Measurements from ENCODE around the gene GPR65. TPM values are rescaled to one million over a fixed set of nuclear protein-coding genes. Genes with fewer than 3 reads are reported as not detected.

Gene GPR65
- total RNA-seq, 1 experiment from 2014 or later: not detected

DNA sequence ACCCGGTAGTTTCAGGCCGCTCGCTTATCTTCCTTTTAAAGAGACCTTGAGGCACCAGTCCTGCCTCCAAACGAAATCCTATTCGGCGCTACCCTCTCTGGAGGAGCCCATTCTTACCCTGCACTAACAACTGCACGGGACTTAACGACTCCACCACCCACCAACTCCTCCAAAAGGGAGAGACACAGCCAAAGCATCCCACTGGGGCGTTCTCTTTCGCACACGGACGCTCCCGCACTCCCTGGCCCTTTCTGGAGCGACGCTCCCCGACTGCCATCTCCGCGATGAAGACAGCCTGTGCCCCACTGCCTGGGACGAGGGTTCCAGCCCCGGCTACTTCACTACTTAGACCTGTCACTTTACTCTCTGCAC is 12.6 kb upstream of the GPR65 start:
- DNase-seq (ENCODE audit: low spot score): peak; percentile 14
- POLR2A ChIA-PET (ENCODE audit: low non-redundant PET): no interaction called here
- peak overlapping the region; percentile 79 for H3K27ac ChIP-seq (ENCODE audit: low read depth, low read length, poor library complexity, severe bottlenecking)
- CTCF ChIA-PET: no interaction called here
- no peaks in the 10 kb centered on the region for H3K36me3 ChIP-seq (ENCODE audit: insufficient read depth, low read length, poor library complexity, severe bottlenecking)
- peak overlapping the region; percentile 62 for H3K4me3 ChIP-seq (ENCODE audit: low read depth, low read length, poor library complexity, severe bottlenecking)
- TSS peak; percentile 71 for BruUV-seq (replicated peaks)
- H3K4me1 ChIP-seq (ENCODE audit: insufficient read depth, low read length, poor library complexity, severe bottlenecking): peaks cover 6% of the 10 kb centered on the region
- no peak for TF ChIP-seq EZH2 (IDR thresholded peaks at IDR 0.05; ENCODE audit: borderline replicate concordance, low read depth, low read length, poor library complexity, severe bottlenecking)
- TF ChIP-seq, protein P1, sequence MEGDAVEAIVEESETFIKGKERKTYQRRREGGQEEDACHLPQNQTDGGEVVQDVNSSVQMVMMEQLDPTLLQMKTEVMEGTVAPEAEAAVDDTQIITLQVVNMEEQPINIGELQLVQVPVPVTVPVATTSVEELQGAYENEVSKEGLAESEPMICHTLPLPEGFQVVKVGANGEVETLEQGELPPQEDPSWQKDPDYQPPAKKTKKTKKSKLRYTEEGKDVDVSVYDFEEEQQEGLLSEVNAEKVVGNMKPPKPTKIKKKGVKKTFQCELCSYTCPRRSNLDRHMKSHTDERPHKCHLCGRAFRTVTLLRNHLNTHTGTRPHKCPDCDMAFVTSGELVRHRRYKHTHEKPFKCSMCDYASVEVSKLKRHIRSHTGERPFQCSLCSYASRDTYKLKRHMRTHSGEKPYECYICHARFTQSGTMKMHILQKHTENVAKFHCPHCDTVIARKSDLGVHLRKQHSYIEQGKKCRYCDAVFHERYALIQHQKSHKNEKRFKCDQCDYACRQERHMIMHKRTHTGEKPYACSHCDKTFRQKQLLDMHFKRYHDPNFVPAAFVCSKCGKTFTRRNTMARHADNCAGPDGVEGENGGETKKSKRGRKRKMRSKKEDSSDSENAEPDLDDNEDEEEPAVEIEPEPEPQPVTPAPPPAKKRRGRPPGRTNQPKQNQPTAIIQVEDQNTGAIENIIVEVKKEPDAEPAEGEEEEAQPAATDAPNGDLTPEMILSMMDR (conservative IDR thresholded peaks at IDR 0.05; ENCODE audit: low read depth, low read length): no peak
- H3K9me3 ChIP-seq (ENCODE audit: low read depth, low read length, poor library complexity, severe bottlenecking): no peaks in the 10 kb centered on the region
- no peaks in the 10 kb centered on the region for H3K27me3 ChIP-seq (replicated peaks; ENCODE audit: insufficient read depth, low read depth, low read length, poor library complexity)
- intact Hi-C loops (cut with micrococcal nuclease; ENCODE audit: unreplicated experiment): no loop called here

DNA sequence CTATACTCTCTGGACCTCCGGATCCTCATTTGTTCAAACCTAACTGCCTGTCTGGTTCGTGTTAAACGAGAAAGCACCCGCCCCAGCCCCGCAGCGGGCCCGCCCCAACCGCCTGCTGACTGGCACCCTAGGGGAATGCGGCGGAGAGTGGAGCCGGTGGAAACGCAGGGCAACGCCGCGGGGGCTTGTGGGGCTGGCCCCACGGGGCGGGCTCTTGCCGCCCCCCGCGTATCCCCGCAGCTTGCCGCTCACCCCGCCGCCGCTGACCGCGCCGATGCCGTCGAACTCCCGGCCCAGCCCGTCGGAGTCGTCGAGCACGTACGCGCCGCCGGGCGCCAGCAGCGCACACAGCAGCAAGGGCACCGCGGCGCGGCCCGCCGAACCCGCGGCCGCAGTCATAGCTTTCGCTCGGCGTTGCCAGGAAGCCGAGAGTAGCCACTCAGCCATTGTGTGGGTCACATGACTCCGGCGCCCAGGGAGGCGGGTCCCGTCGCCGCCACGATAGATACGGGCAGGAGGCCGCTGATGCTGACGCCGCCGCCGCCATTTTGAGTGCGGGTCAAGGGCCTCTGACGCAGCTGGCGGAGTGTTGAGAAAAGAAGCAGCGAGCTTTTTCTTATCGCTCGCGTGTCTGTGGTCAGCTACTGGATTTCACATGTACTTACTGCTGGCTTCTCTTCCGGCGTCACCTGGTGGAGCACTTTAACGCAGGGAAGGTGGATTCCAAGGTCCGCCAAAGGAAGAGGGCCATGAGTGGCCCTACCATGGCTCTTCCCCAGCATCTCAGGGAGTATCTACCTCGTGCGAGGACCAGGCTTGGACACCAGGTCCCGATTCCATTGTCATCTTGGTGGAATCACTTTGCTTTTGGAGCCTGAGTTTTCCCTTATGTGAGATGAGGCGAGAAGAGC is 12.0 kb upstream of the GPR65 start, which contains the start of gene GALC:
GALC (minus strand) TSS at position 465 of the 911 bp plus-strand sequence; CDS start at position 447, 18 bp downstream.
- Histone ChIP-seq H3K4me1 (ENCODE audit: insufficient read depth, low read length, poor library complexity, severe bottlenecking) (peaks cover 6% of the 10 kb centered on the region), H3K27me3 (replicated peaks; ENCODE audit: insufficient read depth, low read depth, low read length, poor library complexity) (no peaks in the 10 kb centered on the region), H3K36me3 (ENCODE audit: insufficient read depth, low read length, poor library complexity, severe bottlenecking) (no peaks in the 10 kb centered on the region), H3K4me3 (ENCODE audit: low read depth, low read length, poor library complexity, severe bottlenecking) (peak within 1 kb of the TSS; percentile 62), H3K9me3 (ENCODE audit: low read depth, low read length, poor library complexity, severe bottlenecking) (no peaks in the 10 kb centered on the region), H3K27ac (ENCODE audit: low read depth, low read length, poor library complexity, severe bottlenecking) (peak within 1 kb of the TSS; percentile 79)
- TF ChIP-seq, protein P1 (conservative IDR thresholded peaks at IDR 0.05; ENCODE audit: low read depth, low read length): no peak
- TF ChIP-seq EZH2 (IDR thresholded peaks at IDR 0.05; ENCODE audit: borderline replicate concordance, low read depth, low read length, poor library complexity, severe bottlenecking): no peak
- POLR2A ChIA-PET (ENCODE audit: low non-redundant PET): interaction anchor here (0.6 kb wide), 1 partner anchor 109 kb away, joined by 3 read pairs; no protein-coding TSS in a partner anchor
- intact Hi-C loops (cut with micrococcal nuclease; ENCODE audit: unreplicated experiment): no loop called here
- CTCF ChIA-PET: interaction anchor here (0.6 kb wide), 1 partner anchor 731 kb away, joined by 3 read pairs; no protein-coding TSS in a partner anchor
- peak; percentile 88 for DNase-seq (ENCODE audit: low spot score)
- BruUV-seq (replicated peaks): no TSS peak

DNA sequence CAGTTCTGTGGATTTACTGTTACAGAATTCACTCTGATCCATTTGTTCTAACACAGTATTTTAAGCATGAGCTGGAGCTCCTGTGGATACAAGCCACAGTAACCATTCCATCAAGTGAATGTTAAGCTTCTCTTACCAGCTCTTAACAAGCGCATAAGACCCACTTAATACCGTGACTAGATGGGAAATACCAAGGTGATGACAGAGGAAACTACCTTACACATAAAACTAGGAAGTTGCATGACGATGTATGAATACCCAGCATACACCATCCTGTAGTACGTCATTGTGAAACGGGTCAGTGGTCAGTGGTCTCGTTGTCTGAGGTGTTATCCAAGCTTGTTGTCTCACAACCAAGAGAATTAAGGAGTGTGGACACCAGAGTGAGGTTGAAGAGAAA is 10.0 kb upstream of the GPR65 start:
- H3K36me3 ChIP-seq (ENCODE audit: insufficient read depth, low read length, poor library complexity, severe bottlenecking): no peaks in the 10 kb centered on the region
- no peak overlapping the region for H3K4me3 ChIP-seq (ENCODE audit: low read depth, low read length, poor library complexity, severe bottlenecking)
- no TSS peak for BruUV-seq (replicated peaks)
- H3K4me1 ChIP-seq (ENCODE audit: insufficient read depth, low read length, poor library complexity, severe bottlenecking): peaks cover 6% of the 10 kb centered on the region
- no peak overlapping the region for H3K27ac ChIP-seq (ENCODE audit: low read depth, low read length, poor library complexity, severe bottlenecking)
- no peaks in the 10 kb centered on the region for H3K27me3 ChIP-seq (replicated peaks; ENCODE audit: insufficient read depth, low read depth, low read length, poor library complexity)
- TF ChIP-seq, protein P1 (conservative IDR thresholded peaks at IDR 0.05; ENCODE audit: low read depth, low read length): no peak
- no peak for TF ChIP-seq EZH2 (IDR thresholded peaks at IDR 0.05; ENCODE audit: borderline replicate concordance, low read depth, low read length, poor library complexity, severe bottlenecking)
- DNase-seq (ENCODE audit: low spot score): no peak
- intact Hi-C loops (cut with micrococcal nuclease; ENCODE audit: unreplicated experiment): no loop called here
- ChIA-PET POLR2A (ENCODE audit: low non-redundant PET) (no interaction called here), CTCF (no interaction called here)
- no peaks in the 10 kb centered on the region for H3K9me3 ChIP-seq (ENCODE audit: low read depth, low read length, poor library complexity, severe bottlenecking)

All from A673 (cell line).